Hindlimb muscle (tissue), 1 donor: ENCODE measurements around the gene GET3. TPM values are rescaled to one million over a fixed set of nuclear protein-coding genes. Genes with fewer than 3 reads are reported as not detected.
A peak's percentile ranks its signal among the peaks of the same experiment; 100 is the strongest.

Experiments used
- DNase-seq: peaks from one replicate; pipeline ENCODE4 v3.0.0-alpha.2; 2013
- polyA plus RNA-seq: library from polyadenylated mRNA; unstranded; fragments of 120-200 nt; gene quantifications from one replicate; pipeline ENCODE4 v1.2.1, GENCODE V29; 2013; ENCODE audit not compliant: insufficient read length

Gene GET3
- polyA plus RNA-seq, 1 donor: 41.1 TPM

DNA sequence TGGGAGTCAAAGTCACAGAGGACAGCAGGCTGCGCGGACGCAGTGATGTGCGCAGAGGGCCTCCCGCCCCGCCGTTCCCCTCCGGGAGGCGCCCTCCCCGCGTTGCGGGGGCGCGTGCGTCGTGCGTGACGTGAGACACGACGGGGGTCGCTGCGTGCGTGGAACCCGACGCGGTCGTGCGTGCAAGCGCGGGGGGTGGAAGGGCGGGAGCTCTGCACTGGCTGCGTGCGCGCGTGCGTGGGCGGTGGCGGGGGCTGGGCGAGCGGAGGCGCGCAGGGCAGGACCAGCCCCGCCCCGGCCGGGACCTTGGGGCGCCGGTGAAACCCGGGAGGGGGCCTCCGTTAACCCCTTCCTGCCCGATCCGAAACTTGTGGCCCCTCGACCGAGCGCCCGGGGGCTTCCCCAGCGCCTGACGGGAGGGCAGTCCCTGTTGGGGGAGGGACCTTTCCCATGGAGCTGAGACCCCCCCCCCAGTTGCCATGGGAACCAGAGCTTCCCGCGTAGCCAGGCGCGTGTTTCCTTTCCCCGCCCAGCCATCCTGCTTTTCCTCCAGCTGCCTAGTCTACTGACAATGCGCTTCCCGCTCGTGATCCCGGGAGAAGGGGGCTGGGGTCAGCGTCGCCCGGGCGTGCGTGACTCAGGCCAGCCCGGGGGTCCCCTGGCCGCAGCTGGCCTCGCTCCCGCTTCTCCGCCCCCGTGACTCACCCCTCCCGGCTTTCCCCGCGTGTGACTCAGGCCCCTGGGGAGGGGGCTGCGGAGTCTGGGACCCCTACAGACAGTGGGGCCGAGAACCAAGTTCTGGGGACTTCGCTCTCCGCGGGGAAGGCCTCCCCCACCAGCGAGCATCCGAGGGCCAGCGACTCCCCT, 45.4 kb downstream of the GET3 start:
- peak; percentile 89 for DNase-seq

DNA sequence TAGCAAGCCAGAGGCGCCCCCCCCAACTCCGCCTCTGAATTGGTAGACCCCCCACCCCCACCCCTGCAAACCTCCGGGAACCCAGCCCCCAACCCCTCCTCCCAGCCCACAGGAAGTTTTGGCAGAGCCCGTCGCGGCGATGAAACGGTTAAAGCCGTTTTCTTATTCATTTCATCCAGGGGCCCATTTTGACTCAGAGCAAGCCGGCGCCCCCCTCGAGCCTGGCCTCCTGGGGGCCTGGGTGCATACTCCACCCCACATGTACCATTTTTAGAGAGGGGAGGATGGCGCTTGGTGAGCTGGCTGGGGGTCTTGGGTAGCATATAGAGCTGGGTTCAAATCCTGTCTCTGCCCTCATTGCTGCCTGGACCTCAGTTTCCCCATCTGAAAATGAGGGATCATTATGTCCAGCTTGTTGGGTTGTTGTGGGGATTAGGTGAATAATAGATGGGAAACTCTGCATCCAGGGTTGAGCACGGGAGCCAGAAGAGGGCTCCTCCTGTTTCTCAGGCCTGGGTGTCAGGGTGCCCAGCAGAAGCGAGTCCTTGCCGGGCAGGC, 46.1 kb downstream of the GET3 start:
- DNase-seq: no peak

DNA sequence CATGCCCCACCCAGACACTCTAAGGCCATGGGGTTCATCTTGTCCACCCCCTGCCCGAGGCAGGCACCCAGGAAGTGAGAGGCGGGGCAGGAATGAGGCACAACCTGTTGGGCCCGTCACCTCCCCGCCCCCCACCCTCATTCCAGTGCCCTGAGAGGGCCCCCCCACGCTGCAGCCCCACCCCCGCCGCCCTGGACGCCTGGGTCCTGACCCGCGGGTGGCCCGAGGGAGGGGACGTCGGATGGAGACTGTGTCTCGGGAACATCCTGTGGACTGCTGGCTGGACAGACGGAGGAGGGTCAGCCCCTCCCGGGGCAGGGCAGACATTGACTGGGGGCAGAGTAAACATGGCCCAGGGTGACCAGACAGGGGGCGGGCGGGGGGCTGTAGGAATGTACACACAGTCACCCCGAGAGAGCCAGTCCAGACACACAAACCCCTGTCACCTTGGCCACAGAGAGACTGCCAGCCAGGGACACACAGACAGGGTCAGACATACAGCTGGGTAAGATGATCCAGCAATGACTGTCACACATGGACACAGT, 46.6 kb downstream of the GET3 start:
- DNase-seq: no peak

DNA sequence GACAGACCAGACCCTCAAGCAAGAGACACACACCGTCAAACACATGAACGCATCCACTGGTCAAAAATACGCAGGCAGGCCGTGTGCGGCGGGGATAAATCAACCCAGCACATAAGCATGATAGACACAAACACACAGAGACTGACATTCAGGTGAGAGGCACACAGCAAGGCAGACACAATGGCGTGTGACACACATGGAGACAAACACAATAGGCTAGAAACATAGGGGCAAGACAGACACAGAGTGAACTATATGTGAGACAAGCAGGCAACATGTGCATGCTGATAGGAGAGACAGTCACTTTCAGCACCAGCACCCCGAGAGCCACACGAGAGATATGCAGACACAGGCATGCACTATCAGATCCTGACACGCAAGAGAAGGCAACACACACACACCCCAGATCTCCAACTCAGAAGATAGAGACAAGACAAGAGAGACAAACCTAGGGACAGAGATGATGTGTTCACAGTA, 47.1 kb downstream of the GET3 start:
- no peak for DNase-seq

DNA sequence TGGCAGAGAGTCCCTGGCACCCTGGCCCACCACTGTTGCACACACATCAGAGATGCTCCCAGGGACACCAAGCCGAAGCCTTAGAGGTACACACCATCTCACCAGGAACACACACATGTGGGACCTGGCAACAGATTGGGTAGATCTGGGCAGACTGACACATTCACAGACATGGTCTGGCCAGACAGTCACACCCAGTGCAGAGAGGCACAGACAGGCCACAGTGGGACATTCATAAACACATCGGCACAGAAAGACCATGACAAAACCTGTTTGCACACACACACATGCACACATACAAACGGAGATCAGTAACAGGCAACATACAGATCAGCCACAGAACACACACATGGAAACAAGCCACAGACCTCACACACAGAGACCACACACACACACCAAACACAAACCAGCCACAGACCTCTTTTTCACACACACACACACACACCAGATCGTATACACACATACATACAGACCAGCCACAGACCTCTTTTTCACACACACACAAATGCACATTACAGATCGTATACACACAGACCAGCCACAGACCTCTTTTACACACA, 47.7 kb downstream of the GET3 start:
- DNase-seq: no peak

DNA sequence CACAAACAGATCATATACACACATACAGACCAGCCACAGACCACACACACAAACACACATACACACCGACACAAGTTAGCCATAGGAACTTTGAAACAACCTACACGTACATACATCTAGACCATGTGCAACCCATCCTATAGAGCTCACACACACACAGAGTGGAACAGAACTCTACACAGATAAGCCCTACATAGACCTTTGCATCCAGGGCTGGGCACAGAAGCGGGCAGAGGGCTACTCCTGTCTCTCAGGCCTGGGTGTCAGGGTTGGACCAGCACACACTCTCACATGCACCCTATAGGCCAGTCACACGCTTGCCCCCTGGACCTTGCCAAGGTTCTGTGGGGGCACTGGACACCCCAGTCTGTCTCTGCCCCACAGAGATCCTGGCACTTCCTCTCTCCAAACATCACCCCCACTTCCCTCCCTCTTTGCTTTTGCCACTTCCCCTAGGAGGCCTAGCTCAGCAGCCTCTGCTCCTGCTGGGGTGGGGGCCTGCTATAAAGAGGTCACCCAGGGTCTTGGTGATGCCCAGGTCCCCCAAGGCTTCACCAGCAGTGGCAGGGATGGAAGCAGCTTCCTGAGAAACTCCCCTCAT, 48.2 kb downstream of the GET3 start:
- DNase-seq: no peak

DNA sequence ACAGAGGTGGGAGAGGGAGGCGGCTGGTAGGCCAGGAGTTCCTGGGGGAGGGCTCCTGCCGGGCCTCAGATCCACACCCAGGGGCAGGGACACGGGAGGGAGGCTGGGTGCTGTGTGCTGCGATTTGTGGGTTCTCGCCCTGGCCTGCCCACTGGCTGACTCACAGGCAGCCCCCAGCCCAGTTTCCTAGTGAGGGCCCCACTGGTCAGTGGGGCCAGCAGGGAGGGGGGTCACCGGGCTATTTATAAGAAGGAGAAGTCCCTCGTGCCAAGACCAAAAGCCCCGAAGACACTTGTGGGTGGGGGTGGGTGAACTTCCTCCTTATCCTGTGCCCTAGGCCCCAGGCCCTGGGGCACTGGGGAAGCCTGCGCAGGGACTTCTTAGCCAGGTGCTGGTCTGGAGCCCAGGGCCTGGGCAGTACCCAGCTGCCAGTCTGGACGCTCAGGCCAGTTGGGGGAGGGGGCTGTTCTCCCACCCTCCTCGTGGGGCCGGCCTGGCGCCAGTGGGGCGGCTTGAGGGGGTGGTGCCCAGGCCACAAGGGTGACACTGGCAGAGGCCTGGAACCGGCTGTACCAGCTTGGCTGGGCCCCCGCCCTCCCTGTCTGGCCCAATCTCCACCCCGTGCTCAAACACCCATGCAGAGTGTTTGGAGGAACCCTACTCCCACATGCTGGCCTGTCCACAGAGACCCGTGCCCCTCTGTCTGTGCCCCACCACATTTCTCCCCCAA, 49.0 kb downstream of the GET3 start:
- no peak for DNase-seq

DNA sequence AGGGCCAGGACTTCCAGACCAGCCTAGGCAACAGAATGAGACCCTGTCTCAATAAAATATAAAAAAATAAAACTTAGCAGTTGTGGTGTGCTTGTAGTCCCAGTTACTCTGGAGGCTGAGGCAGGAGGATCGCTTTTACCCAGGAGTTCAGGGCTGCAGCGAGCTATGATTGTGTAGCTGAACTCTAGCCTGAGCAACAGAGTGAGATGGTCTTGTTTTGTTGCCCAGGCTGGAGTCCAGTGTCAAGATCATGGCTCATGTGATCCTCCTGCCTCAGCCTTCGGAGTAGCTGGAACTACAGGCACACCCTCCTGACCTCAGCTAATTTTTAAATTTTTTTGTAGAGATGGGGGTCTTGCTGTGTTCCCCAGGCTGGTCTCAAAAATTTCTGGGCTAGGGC, 49.7 kb downstream of the GET3 start:
- no peak for DNase-seq

DNA sequence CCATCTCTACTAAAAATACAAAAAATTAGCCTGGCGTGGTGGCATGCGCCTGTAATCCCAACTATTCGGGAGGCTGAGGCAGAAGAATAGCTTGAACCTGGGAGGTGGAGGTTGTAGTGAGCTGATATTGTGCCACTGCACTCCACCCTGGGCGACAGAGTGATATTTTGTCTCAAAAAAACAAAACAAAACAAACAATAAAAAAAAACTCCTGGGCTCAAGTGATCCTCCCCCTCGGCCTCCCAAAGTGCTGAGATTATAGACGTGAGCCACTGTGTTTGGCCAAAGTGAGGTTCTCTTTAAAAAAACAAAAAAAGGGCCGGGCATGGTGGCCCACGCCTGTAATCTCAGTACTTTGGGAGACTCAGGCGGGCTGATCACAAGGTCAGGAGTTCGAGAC, 50.2 kb downstream of the GET3 start:
- DNase-seq: no peak

DNA sequence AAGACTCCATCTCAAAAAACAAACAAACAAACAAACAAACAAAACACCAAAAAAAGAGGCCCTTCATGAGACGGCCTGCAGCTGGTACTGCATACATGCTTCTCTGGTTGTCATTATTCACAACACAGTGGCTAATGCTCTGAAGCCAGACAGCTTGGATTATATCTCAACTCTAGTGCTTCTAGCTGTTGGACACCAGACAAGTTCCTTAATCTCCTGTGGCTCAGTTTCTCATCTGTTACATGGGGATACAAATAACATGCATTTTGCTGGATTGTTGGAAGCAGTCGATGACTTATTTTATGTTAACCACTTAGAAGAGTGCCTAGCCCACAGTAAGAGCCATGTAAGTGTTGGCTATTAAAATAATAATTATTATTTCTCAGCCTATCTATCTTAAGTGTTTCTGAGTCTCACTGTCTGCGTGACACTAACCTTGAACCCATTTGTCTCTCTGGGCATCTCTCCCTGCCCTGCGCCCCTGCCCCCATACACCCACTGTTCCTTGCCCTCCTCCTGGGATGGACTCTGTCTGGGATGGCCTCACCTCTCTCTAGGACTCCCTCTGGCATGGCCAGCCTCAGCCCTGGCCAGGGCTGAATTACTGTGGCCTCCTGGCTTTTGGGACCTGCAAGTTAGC, 50.9 kb downstream of the GET3 start:
- DNase-seq: no peak

DNA sequence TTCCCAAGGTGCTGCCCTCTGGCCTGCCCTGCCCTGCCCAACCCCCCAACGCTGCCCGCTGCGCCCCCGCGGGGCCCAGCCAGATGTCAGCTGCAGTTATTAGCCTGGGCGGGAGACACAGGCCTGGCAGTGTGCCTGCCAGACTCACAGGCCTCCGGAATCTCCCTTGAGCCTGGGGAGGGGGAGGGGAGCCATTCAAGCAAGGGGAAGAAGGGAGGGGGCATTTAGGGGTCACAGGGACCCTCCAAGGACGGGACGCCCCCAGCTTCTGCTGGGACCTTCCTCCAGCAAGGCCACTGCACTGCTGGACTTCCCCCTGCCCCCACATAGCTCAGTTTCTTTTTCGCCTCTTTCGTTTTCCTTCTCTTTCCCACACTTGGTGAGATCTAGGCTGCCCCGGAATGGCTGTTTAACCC, 51.4 kb downstream of the GET3 start:
- peak; percentile 84 for DNase-seq

DNA sequence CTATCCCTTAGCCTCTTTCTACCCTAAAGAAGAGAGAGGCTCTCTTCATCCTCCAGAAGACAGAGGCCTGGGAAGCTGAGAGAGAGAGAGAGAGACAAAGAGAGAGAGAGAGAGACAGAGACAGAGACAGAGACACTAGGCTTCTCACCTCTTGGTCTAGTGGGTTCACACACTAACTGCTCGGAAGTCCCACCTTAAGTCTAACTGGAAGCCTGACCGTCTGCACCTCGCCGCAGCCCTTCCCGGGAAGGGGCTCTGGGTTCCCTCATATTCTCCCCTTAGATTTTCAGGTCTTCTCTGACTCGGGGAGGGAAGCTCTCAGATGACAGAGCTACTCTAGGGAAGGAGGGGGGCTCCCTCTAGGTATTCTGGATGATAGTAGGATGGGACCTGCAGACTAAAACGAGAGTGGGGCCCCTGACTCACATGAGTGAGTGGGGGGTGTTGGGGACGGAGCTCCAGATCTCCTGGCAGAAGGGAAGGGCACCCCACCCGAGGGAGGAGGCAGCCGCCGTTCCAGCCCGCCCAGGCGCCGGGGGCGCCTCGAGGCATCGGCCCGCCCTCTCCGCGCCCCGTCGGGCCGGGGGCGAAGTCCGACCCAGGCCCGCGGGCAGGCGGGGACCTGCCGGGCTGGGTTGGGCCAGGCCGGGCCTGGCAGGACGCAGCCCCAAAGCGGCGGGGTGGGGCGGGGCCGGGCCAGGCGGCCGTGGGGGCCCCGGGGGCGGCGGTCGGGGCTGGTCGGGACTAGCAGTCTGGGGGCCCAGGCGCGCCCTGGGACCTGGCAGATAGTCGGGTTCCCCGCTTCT, 52.0 kb downstream of the GET3 start:
- no peak for DNase-seq

DNA sequence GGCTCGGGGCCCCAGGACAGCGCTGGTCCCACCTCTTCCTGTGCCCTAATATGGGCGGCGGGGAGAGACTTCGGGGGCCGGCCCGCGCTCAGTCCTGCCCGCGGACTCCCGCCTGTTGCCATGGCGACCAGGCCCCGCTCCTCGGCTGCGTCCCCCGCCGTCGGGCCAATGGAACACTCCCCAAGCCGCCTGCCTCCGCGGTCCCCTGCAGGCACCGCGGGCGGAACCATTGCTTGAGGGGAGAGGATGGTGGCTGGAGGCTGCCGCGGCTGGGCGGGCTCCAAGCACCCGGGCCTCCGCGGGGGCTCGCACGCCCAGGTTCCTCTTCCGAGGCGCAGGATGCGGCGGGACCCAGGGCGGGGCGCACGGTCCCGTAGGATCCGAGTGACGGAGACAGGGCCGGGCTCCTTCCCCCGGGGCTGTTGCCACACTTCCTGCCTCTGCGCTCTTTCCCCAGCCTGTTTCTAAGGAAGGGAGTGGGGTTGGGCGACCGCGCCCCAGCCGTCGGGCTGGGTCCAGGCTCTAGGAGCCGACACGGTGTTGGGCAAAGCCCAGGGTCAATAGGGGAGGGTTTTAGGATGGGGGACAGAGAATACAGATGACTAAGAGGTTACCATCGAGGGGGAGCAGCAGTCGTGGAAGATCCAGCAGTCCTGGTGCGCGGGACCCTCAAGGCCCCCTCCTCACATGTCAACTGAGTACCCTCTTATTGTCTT, 52.8 kb downstream of the GET3 start:
- DNase-seq: peak; percentile 95

DNA sequence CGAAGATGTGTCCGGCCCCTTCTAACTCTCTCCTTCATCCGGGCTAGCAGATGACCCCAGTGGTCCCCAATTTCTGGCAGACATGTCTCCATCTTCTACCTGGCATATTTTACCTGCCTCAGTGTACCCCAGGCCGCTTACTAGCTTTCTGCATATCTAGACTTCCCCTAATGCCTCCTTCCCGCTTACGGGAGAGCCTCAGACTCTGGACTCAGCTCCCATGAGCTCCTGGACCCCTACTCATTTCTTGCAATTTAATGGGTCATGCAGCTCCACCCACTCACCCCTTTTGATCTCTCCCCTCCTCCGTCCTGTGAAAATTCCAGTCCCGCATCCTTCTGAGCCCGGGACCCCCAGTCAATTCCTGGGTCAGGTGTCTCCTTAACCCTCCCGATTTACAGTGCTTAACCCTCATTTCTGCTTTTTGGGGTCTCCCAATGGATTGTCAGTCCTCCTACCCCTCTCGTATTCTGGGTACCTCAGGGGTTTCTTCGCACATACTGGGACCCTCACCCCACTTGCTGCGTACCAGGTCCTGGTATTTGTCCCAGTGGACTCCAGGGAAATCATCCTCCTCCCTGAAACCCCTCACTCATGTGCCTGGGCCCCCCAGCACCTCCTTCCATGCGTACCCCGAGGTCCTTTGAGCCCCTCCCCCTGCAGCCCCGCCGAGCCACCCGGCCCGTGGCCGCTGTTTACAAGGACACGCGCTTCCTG, 53.5 kb downstream of the GET3 start:
- DNase-seq: no peak

DNA sequence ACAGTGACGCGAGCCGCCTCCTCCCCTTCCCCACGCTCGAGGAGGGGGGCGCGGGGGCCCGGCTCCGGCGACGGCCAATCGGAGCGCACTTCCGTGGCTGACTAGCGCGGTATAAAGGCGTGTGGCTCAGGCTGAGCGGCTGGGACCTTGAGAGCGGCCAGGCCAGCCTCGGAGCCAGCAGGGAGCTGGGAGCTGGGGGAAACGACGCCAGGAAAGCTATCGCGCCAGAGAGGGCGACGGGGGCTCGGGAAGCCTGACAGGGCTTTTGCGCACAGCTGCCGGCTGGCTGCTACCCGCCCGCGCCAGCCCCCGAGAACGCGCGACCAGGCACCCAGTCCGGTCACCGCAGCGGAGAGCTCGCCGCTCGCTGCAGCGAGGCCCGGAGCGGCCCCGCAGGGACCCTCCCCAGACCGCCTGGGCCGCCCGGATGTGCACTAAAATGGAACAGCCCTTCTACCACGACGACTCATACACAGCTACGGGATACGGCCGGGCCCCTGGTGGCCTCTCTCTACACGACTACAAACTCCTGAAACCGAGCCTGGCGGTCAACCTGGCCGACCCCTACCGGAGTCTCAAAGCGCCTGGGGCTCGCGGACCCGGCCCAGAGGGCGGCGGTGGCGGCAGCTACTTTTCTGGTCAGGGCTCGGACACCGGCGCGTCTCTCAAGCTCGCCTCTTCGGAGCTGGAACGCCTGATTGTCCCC, 54.2 kb downstream of the GET3 start, which contains the start of gene JUNB:
Gene JUNB, plus strand, starts transcription at position 142 of the 706 bp plus-strand sequence. Its CDS starts 286 bp downstream, at position 428.
- DNase-seq: peak; percentile 95

DNA sequence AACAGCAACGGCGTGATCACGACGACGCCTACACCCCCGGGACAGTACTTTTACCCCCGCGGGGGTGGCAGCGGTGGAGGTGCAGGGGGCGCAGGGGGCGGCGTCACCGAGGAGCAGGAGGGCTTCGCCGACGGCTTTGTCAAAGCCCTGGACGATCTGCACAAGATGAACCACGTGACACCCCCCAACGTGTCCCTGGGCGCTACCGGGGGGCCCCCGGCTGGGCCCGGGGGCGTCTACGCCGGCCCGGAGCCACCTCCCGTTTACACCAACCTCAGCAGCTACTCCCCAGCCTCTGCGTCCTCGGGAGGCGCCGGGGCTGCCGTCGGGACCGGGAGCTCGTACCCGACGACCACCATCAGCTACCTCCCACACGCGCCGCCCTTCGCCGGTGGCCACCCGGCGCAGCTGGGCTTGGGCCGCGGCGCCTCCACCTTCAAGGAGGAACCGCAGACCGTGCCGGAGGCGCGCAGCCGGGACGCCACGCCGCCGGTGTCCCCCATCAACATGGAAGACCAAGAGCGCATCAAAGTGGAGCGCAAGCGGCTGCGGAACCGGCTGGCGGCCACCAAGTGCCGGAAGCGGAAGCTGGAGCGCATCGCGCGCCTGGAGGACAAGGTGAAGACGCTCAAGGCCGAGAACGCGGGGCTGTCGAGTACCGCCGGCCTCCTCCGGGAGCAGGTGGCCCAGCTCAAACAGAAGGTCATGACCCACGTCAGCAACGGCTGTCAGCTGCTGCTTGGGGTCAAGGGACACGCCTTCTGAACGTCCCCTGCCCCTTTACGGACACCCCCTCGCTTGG, 55.0 kb downstream of the GET3 start:
- DNase-seq: no peak

DNA sequence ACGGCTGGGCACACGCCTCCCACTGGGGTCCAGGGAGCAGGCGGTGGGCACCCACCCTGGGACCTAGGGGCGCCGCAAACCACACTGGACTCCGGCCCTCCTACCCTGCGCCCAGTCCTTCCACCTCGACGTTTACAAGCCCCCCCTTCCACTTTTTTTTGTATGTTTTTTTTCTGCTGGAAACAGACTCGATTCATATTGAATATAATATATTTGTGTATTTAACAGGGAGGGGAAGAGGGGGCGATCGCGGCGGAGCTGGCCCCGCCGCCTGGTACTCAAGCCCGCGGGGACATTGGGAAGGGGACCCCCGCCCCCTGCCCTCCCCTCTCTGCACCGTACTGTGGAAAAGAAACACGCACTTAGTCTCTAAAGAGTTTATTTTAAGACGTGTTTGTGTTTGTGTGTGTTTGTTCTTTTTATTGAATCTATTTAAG, 55.6 kb downstream of the GET3 start:
- no peak for DNase-seq
